ENCODE data around the gene CACNB4. TPM values are rescaled to one million over a fixed set of nuclear protein-coding genes. Genes with fewer than 3 reads are reported as not detected.
"Not testable (repeated sequence)": the region's sequence is repeated elsewhere in the genome, so short reads cannot be mapped to it uniquely, and the experiment has no call there.

The CACNB4 gene
- total RNA-seq, 1 donor from 2014 or later, result 11.4 TPM

GRCh38 chr2:151930042-151930441, 168.8 kb downstream of the CACNB4 start:
- intact Hi-C loops (cut with DNase I), result no loop called here
- ATAC-seq (no peak), DNase-seq (ENCODE audit: low spot score) (no peak)

GRCh38 chr2:151928380-151928779, 170.5 kb downstream of the CACNB4 start:
- DNase-seq (ENCODE audit: low spot score) (no peak), ATAC-seq (no peak)
- intact Hi-C loops (cut with DNase I), result no loop called here

- no peak for DNase-seq (ENCODE audit: low spot score)
- intact Hi-C loops (cut with DNase I), result no loop called here
- no peak for ATAC-seq
These were observed 171.2 kb downstream of the CACNB4 start for GRCh38 chr2:151927501-151928221.

GRCh38 chr2:151922845-151923666, 175.8 kb downstream of the CACNB4 start:
- intact Hi-C loops (cut with DNase I), result no loop called here
- DNase-seq (ENCODE audit: low spot score), result peak; percentile 81
- ATAC-seq, result peak; percentile 90

- ATAC-seq (no peak), DNase-seq (ENCODE audit: low spot score) (no peak)
- intact Hi-C loops (cut with DNase I), result no loop called here
These were observed 179.1 kb downstream of the CACNB4 start for GRCh38 chr2:151919786-151920185.

GRCh38 chr2:151918308-151918707, 180.5 kb downstream of the CACNB4 start:
- ATAC-seq (peak; percentile 58), DNase-seq (ENCODE audit: low spot score) (no peak)
- intact Hi-C loops (cut with DNase I), result no loop called here

GRCh38 chr2:151916632-151917031, 182.2 kb downstream of the CACNB4 start:
- intact Hi-C loops (cut with DNase I), result no loop called here
- no peak for DNase-seq (ENCODE audit: low spot score)
- ATAC-seq, result no peak

GRCh38 chr2:151915629-151916025, 183.2 kb downstream of the CACNB4 start:
- ATAC-seq; DNase-seq (ENCODE audit: low spot score); intact Hi-C loops (cut with DNase I): not testable (repeated sequence)

- intact Hi-C loops (cut with DNase I), result no loop called here
- DNase-seq (ENCODE audit: low spot score) (no peak), ATAC-seq (no peak)
These were observed 183.7 kb downstream of the CACNB4 start for GRCh38 chr2:151914989-151915628.

- intact Hi-C loops (cut with DNase I), result no loop called here
These were observed 190.5 kb downstream of the CACNB4 start for GRCh38 chr2:151908204-151908882.

GRCh38 chr2:151907286-151908203, 191.3 kb downstream of the CACNB4 start:
- no peak for DNase-seq (ENCODE audit: low spot score)
- peak; percentile 55 for ATAC-seq
- intact Hi-C loops (cut with DNase I), result no loop called here

More at GRCh38 chr2:151908204-151908882, 190.5 kb downstream of the CACNB4 start:
- ATAC-seq, result no peak
- DNase-seq (ENCODE audit: low spot score), result no peak

GRCh38 chr2:151906633-151906998, 192.2 kb downstream of the CACNB4 start:
- ATAC-seq, result no peak
- intact Hi-C loops (cut with DNase I), result no loop called here
- no peak for DNase-seq (ENCODE audit: low spot score)

- intact Hi-C loops (cut with DNase I), result no loop called here
- DNase-seq (ENCODE audit: low spot score) (no peak), ATAC-seq (no peak)
These were observed 192.7 kb downstream of the CACNB4 start for GRCh38 chr2:151905963-151906632.

- ATAC-seq (peak; percentile 54), DNase-seq (ENCODE audit: low spot score) (no peak)
- intact Hi-C loops (cut with DNase I), result no loop called here
These were observed 194.0 kb downstream of the CACNB4 start for GRCh38 chr2:151904807-151905206.

- intact Hi-C loops (cut with DNase I), result no loop called here
- ATAC-seq (no peak), DNase-seq (ENCODE audit: low spot score) (no peak)
These were observed 194.8 kb downstream of the CACNB4 start for GRCh38 chr2:151904021-151904420.

- DNase-seq (ENCODE audit: low spot score), result no peak
- no peak for ATAC-seq
- intact Hi-C loops (cut with DNase I), result no loop called here
These were observed 196.0 kb downstream of the CACNB4 start for GRCh38 chr2:151902829-151903228.

GRCh38 chr2:151900331-151900730, 198.5 kb downstream of the CACNB4 start:
- DNase-seq (ENCODE audit: low spot score) (no peak), ATAC-seq (no peak)
- intact Hi-C loops (cut with DNase I), result no loop called here

- ATAC-seq (no peak), DNase-seq (ENCODE audit: low spot score) (no peak)
- intact Hi-C loops (cut with DNase I), result no loop called here
These were observed 199.7 kb downstream of the CACNB4 start for GRCh38 chr2:151899156-151899555.
